Right lung (tissue), 5 donors: Measurements from ENCODE around the gene CTRB2. TPM values are rescaled to one million over a fixed set of nuclear protein-coding genes. Genes with fewer than 3 reads are reported as not detected.
"Not testable (repeated sequence)": the region's sequence is repeated elsewhere in the genome, so short reads cannot be mapped to it uniquely, and the experiment has no call there.

Source experiments
- DNase-seq, 2 donors: peaks; one replicate each; pipeline ENCODE4 v3.0.0-alpha.2; 2013
- polyA plus RNA-seq, 5 donors: library from polyadenylated mRNA; unstranded; fragments of 120-200 nt; gene quantifications; one replicate each; pipeline versions ENCODE4 v1.2.1 to v1.2.3, GENCODE V29; 2013; ENCODE audit warnings: inconsistent platforms in 1 of 5, low replicate concordance in 1 of 5; ENCODE audit not compliant: insufficient read length in 5 of 5, insufficient read depth in 1 of 5

CTRB2 gene
- polyA plus RNA-seq, 5 donors, result not detected

DNA sequence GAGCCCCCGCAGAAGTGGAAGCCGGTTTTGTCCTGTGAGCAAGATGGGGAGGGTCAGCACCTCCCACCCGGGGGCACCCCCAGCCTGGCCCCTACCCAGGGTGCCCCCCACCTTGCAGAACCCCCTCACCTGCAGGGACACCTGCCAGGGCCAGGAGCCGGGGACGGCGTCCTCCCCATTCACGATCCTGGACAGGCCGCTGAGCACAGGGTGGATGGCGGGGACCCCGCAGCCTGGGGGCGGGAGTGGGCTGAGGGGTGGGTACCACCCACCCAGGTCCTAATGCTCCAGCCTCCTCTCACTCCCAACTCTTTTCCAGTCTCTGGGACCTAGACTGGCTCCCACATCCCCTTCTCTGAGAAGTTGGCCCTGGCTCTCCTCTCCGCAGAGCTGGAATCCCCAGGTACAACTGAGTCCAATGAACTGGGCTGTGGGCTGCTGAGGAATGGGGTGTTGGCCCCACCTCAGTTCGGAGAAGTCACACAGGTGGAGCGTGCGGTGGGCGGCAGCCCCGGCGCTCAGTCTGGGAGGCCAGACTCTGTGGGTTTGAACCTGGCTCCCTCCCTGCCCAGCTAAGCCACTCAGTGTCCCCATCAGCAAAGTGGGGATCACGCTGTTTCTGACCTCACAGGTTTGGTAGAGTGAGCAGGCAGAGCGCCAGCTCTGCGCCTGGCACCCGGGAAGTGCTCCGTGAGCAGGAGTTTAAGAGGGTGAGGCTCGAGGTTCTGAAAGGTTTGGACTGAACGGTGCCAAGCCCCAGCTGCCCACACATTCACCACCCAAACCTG is 806 bp downstream of the CTRB2 start:
- not testable (repeated sequence) for DNase-seq

DNA sequence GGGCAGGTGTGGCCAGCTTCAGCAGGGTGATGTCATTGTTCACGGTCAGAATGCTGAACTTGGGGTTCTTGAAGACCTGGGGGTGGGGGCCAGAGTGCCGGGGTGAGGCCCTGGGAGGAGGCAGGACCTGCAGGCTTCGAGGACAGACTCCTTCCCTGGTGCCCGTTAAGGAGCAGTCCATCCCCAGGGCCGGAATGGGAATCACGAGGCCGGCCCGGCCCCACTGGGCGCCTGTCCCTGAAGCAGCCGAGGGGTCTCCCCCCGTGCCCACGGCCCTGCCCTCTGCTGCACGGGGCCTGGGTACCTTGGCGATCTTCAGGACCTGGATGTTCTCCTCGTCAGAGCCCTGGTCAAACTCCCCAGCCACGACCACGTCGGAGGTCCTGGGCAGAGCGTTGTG is 1.5 kb downstream of the CTRB2 start:
- not testable (repeated sequence) for DNase-seq

DNA sequence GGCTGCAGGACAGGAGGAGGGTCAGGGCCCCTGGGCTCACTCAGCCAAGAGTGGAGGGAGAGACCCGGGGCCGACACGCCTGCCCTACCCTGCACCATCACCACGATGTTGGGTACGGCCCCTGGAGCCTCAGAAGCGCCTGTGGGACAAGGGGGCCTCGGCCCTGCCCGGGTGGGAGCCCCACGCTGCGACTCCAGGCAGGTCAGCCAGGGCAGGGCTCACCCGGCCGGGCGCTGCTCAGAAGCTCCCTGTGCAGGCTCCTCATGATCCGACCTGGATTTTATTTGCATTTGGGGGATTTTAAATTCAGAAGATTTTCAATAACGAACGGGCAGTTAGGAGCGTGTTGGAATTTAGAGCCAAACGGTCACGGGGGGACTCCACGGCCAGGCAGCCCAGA is 2.1 kb downstream of the CTRB2 start:
- not testable (repeated sequence) for DNase-seq

DNA sequence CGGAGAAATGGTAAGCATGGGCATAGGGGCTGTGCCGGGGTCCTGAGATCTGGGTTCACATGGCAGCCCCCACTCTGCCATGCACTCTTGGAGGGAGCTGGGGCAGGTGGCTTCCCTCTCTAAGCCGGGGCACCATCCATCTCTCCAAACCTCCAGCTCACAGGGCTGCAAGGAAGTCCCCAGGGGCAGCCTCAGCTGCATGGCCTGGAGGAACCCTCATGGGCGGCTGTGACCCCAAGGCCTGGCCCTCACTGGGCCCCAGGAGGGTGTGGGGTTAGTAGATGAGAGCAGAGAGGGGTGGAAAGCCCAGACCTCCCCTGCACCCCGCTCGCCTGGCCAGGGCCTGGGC is 2.6 kb downstream of the CTRB2 start:
- no peak for DNase-seq

DNA sequence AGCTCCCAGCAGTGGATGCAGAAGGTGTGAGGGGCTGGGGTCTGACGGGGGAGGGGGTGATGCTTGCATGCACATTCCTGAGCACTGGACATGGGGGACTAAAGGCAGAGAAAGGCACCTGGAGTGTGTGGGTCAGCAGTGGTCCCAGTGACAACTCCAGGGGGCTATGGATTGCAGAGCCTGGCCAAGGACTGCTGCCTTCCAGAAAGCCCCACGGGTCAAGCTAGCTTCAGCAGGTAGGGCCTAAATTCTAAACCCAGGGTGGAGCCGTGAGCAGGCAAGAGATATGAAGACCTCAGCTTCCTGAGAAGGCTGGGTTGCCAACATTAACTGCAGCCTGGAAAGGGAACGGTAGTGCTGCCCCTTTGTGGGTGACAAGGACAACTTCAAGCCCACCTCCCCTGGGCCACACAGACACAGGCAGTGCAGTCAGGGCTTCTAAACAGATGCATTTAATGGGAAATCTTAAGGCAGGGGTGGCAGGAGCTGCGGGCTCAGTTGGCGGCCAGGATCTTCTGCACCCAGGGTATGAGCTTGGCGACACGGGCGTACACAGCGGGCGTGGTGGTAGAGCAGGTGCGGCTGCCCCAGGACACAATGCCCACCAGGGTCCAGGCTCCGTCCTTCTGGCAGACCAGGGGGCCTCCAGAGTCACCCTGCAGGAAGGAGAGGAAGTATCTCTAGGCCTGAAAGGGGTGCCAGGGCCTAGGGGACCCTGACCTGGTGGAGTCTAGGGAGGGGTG is 3.1 kb downstream of the CTRB2 start:
- DNase-seq, result no peak

DNA sequence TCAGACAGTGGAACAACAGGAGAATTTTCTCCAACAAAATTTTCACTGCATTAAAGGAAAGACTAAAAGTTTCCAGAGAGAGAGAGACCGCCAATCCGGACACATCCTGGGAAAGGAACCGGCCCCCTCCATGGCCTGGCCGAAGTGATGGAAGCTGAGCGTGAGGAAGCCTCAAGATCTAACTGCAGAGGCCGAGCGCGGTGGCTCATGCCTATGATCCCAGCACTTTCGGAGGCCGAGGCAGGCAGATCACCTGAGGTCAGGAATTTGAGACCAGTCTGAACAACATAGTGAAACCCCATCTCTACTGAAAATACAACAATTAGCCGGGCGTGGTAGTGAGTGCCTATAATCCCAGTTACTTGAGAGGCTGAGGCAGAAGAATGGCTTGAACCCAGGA is 3.9 kb downstream of the CTRB2 start:
- DNase-seq, result no peak

DNA sequence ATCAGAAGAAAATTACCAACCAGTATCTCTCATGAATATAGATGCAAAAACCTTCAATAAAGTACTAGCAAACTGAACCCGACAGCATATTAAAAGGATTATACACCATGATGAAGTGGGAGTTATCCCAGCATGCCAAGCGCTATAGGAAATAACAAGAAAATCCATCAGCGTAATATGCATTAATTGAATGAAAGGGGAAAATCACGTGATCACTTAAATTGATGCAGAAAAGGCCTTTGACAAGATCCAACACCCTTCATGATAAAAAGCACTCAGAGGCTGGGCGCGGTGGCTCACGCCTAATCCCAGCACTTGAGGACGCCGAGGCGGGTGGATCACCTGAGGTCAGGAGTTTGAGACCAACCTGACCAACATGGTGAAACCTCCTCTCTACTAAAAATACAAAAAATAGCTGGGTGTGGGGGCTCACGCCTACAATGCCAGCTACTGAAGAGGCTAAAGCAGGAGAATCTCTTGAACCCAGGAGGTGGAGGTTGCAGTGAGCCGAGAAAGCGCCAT is 4.8 kb downstream of the CTRB2 start:
- DNase-seq, result no peak

DNA sequence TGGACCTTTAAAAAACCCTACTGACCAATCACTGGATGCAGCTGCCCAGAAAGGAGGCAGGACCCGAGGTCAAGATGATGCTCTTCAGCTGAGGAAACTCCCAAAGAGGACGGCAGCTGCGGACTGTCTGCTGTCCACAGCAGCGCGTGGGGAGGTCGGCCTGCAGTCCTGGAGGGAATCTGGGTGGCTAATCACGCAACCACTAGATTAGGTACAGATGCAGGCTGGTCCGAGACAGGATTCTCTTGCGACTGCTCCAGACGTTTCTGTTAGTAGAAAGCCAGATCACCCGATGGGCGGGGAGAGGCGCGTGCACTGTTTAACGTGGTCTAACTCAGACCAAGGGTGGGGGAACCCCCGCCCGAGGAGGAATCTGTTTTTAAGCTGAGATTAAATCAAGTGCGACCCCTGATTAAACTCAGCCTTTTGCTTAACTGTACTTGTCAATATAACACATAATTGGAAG is 8.8 kb downstream of the CTRB2 start:
- no peak for DNase-seq

DNA sequence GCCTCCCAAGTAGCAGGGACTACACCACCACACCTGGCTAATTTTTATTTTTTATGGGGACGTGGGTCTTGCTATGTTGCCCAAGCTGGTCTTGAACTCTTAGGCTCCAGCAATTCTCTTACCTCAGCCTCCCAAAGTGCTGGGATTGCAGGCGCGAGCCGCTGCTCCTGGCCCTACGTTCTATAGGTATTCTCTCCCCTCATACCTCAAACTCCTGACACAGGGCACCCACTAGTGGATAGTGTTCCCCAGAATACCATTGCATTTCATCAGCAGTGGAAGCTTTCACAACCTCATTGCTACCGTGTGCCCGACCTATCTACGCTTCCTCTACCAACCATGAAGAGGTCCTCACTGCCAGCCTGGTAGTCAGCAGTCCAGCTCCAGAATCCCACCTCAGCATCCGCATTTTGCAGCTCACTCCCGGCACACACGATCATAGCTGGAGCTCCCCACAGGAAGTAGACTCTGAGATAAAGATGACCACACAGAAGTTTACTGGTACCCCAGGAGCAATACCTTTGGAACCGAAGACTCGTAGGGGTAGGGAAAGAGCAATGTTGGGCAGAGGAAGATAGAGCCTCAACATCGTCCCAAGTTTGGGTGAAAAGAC is 9.3 kb downstream of the CTRB2 start:
- no peak for DNase-seq

DNA sequence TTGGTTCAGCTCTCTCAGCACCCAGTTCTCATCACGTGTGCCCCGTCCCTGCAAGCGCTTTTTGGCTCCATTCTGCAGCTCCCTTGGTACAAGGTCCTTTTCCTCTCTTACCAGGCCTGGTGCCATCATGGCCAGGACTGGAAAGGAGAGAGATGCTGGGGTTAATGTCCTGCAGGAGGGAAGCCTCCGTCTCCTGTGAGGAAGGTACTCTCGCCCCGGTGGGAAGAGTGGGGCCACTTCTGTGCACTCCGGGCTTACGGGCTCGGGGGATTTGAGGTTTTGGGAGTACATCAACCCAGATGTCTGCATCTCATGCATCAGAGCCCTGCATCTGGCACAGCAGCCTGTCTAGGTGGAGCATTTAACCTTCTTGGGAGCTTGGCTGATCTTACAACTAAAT is 10.1 kb downstream of the CTRB2 start:
- DNase-seq, result no peak

DNA sequence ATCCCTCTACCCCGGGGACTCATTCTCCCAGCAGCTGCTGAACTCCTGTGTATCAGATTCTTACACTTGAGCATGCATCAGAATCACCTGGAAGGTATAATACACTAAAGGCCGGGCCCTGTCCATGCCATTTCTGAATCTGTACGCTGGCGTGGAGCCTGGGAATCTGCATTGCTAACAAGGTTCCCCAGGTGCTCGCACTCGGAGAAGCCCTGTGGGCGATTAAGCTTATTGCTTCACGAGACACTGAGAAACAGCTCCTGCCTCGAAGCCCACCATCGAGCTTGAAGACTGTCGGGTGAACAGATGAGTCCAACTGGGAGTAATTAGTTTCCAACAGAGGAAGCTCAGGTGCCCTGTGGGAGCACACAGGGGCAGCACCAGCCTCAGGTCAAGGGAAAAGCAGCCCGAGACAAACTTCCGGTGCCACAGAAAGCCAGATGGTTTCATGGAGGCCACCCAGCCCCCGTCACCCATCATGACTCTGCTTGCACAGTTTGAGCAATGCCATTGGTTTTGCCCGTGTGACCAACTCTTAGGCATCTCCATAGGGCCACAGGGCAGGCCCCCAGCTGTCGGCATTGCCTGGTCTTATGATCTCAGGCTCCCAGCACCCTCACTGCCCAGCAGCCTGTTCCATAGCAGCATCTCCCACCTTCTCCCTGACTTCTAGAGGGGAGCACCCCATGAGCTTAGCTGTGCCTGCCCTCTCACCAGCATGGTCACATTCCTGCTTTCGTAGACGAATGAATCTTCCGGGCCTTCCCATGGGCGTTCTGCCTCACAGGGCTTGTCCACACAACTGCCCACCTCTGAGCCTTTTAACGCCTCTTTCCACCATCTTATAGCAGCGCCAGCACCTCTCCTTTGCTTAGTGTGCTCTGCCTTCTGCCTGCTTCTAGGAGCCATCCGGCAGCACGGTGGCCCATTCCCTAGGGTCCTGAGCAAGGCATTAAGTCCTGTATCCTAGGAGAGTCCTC is 10.9 kb downstream of the CTRB2 start:
- no peak for DNase-seq

DNA sequence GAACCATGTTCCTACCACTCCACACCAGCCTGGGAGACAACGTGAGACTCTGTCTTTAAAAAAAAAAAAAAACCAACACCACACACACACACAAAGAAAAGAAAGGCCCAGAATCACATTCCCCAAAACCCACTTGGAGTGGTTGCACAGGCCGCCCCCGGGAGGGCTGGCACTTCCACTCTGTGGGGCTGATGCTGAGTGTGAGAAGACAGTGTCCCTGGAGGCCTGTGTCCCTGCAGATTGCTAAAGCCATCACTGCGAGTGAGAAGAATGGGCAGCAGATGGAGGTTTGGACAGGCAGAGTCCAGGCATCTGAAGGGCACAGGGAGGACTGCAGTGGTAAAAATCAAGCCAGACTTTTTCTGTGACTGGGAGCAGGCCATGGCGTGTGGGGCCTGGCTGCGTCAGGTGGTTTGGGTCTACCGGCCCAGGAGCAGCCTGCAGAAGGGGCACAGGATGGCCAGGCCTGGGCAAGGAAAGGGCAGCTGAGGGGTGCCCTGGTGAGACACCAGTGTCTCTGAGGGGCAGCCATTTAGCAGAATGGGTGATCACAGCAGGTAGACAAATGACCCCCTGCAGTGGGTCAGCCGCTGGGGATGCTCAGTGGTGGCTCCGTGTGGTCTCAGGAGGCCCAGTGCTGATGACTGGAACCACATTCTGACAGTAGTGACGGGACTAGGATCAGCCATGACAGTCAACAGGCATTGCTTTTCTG is 13.1 kb downstream of the CTRB2 start:
- DNase-seq, result no peak

DNA sequence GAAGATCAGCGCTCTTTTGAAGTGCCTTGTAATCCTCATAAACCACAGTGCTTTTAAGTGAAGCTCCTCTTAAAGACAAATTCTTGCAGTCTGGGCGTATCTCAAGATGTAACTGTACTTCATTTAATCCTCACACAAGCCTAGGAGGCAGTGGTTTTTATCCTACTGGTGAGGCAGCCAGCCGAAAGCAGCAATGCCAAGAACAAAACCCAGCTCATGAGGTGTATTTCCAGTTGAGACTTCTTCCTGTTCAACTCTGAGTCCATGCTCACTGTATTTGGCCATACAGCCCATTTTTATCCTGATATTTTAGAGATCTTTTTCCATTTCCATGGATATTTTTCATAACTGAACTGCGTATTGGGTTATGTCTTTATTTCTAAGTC is 13.7 kb downstream of the CTRB2 start:
- DNase-seq, result no peak

DNA sequence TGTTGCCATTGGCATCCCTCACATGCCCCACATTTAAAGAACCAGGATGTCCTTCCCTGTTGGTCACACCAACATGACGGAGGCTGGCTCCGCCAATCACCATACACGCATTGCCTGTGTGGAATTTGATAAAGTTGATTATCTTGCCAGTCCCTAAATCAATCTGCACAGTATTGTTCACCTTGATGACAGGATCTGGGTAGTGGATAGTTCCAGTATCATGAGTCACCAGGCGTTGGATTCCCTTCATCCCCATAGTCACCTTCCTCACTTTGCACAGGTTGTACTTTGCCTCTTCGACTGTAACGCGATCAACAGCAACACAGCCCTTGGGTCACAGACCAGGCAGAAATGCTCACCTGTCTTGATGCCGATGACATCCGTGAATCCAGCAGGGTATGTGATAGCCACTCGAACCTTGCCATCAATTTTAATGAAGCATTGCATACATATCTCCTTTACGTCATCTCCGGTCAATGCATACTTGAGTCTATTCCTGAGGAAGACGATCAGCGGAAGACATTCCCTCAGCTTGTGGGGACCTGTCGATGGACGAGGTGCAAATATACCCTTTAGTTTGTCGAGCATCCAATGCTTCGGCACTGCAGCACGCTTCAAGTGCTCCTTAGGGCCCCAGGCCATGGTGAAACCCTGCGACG is 14.2 kb downstream of the CTRB2 start:
- DNase-seq, result no peak

DNA sequence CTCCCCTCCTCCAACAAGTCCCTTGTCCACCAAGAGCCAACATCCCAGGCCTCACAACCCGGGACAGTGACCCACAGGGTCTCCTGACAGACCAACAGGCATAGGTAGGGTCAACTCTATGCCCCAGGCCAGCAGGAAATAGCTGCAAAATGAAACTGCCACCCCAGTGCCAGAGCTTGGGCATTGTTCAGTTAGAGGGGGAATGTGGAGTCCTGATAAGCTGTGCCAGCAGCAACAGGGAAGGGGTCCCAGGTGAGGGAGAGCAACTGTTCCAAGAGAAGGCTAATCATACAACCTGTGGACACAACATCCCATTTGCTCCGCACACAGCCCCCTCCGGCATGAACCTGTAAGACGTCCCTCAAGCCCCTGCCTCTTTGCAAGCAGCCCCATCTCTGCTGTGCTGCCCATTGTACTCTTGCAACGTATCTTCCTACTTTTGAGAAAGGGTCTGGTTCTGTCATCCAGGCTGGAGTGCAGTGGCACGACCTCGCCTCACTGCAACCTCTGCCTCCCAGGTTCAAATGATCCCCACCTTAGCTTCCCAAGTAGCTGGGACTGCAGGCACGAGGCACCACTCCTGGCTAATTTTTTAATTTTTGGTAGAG is 17.2 kb downstream of the CTRB2 start:
- DNase-seq, result no peak

DNA sequence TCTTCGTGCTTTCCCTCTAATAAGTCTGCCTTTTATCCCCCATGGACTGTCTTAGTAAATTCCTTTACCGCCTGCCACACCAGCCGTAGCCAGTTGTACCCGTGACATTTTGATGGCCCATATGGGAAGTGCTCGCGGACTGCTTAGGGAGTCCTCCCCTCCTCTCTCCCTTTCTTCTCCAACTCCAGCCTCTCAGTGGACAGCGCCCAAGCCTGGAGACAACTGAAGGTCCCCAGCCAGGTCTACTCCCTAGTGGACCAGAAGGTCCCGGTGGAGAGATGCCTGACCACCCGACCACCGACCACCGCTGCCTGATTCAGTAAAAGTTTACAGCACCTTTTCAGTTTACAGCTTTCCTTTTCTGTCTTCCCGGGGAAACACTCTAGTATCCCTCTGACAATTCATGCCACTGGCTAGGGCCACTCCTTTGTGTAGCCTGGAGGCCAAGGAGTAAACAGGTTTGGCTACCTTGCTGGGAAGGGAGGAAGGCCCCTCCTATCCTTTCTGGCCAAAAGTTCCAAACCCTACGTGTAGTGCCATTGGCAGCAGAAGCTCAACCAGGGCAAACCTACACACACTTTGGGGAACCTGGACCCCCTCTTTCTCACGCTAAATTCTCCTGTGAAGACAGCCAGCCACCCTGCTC is 18.0 kb downstream of the CTRB2 start:
- no peak for DNase-seq

DNA sequence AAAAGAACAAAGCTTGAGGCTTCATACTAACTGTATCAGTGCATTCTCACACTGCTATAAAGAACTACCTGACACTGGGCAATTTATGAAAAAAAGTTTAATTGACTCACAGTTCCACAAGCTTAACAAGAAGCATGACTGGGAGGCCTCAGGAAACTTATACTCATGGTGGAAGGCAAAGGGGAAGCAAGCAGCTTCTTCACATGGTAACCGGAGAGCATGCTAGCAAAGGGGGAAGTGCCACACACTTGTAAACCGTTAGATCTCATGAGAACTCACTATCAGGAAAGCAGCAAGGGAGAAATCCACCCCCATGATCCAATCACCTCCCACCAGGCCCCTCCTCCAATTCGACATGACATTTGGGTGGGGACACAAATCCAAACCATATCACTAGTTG is 25.3 kb downstream of the CTRB2 start:
- no peak for DNase-seq

DNA sequence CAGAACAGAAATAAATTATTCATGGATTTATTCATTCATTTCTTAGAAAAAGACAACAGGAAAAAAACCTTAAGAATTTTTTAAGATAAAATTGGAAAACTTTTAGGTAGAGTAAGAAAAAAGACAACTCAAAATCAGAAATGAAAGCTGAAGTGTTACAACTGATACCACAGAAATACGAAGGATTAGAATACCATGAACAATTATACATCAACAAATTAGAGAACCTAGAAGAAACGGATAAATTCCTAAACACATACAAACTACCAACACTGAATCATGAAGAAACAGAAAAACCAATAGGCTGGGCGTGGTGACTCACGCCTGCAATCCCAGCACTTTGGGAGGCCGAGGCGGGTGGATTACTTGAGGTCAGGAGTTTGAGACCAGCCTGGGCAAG is 27.8 kb downstream of the CTRB2 start:
- no peak for DNase-seq

DNA sequence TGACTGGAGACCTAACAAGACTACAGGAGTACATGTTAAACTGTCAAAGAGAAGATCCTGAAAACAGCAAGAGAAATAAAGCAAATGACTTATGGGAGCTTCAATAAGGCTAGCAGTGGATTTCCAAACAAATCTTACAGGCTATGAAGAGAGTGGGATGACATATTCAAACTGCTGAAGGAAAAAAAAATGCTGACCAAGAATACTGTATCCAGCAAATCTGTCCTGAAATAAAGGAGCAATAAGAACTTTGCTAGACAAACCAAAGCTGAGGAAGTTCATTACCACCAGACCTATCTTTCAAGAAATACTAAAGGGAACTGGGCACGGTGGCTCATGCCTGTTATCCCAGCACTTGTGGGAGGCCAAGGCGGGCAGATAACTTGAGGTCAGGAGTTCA is 30.0 kb downstream of the CTRB2 start:
- DNase-seq, result no peak
